ENCODE measurements around the gene CD74. TPM values are rescaled to one million over a fixed set of nuclear protein-coding genes. Genes with fewer than 3 reads are reported as not detected.

The CD74 gene
- total and polyA plus RNA-seq, 2 of the 8 experiments (the other 6 are each of a cell fraction or from before 2014, with no cell fraction given): 45.9 to 61.0 TPM

GRCh38 chr5:150377964-150378694, 34.6 kb downstream of the CD74 start:
- H3K4me2 ChIP-seq (ENCODE audit: insufficient read depth in 1 of 2, low read depth in 2 of 2, low read length in 2 of 2): no peak overlapping the region
- H4K20me1 ChIP-seq (replicated peaks in 1 of 2; ENCODE audit: control insufficient read depth in 1 of 2, insufficient read depth in 2 of 2, low read length in 2 of 2): peaks cover 11 to 12% of the 10 kb centered on the region in 2 experiments
- no peak overlapping the region for H3K27ac ChIP-seq (ENCODE audit: low read depth, low read length)
- no peak overlapping the region for H2AK5ac ChIP-seq (ENCODE audit: low read depth, low read length)
- FAIRE-seq: no peak
- H3K4ac ChIP-seq (replicated peaks; ENCODE audit: insufficient read length, low read depth, low read length): no peak overlapping the region
- H3K79me2 ChIP-seq (ENCODE audit: control insufficient read depth in 1 of 2, insufficient read depth in 2 of 2, low read length in 2 of 2): no peaks in the 10 kb centered on the region
- DNase-seq (ENCODE audit: low read depth in 1 of 2, low spot score in 2 of 2): no peak
- H3K27me3 ChIP-seq (replicated peaks in 1 of 4; ENCODE audit: control insufficient read depth in 3 of 4, extremely low read depth in 1 of 4, insufficient read depth in 3 of 4, low read length in 3 of 4): no peaks in the 10 kb centered on the region
- H3K23me2 ChIP-seq (ENCODE audit: low read depth, low read length): no peaks in the 10 kb centered on the region
- H3K9ac ChIP-seq (replicated peaks in 1 of 4; ENCODE audit: extremely low read depth in 1 of 4, low read depth in 3 of 4, low read length in 3 of 4): no peak overlapping the region
- no peak overlapping the region for H4K5ac ChIP-seq (ENCODE audit: insufficient read length, low read depth, low read length)
- WGBS, 2 experiments (ENCODE audit: extremely low coverage in 1 of 2, insufficient coverage in 1 of 2, insufficient read length in 1 of 2, insufficient replicate concordance in 2 of 2, low coverage in 1 of 2, low lambda C conversion rate in 2 of 2, missing lambda C conversion rate in 1 of 2): 84% methylated on average over 5 of the region's 5 CpGs; no CpG with 5 or more reads in 1 of the 2 experiments
- H2BK12ac ChIP-seq (ENCODE audit: low read depth, low read length): no peak overlapping the region
- no peak overlapping the region for H4K91ac ChIP-seq (replicated peaks; ENCODE audit: insufficient read length, low read length)
- POLR2A ChIA-PET (ENCODE audit: partially characterized antibody): interaction anchor here (0.6 to 32.3 kb wide), 7 partner anchors 9 to 68 kb away, joined by 3 to 455 read pairs (median 4); partner anchors contain the start of gene TCOF1
- H2BK5ac ChIP-seq (ENCODE audit: low read depth, low read length): no peak overlapping the region
- H3K36me3 ChIP-seq (ENCODE audit: control insufficient read depth in 2 of 4, insufficient read depth in 4 of 4, low read length in 3 of 4): peaks cover 69 to 97% (median 91%) of the 10 kb centered on the region in 4 experiments
- no peak overlapping the region for H4K8ac ChIP-seq (ENCODE audit: extremely low read depth, insufficient read depth, low read length)
- no peak overlapping the region for H3K56ac ChIP-seq (replicated peaks; ENCODE audit: insufficient read length, low read depth, low read length)
- no peak overlapping the region for H3K14ac ChIP-seq (ENCODE audit: insufficient read length)
- no peak overlapping the region for H2BK15ac ChIP-seq (ENCODE audit: low read length)
- no peaks in the 10 kb centered on the region for H3K4me1 ChIP-seq (replicated peaks in 1 of 4; ENCODE audit: control insufficient read depth in 3 of 4, insufficient read depth in 4 of 4, low read length in 3 of 4)
- H3K4me3 ChIP-seq (ENCODE audit: extremely low read depth in 1 of 4, insufficient read depth in 2 of 4, low read depth in 3 of 4, low read length in 4 of 4): no peak overlapping the region
- H3K18ac ChIP-seq (ENCODE audit: extremely low read depth, low read length): no peak overlapping the region
- H2BK120ac ChIP-seq (replicated peaks; ENCODE audit: low read depth, low read length): no peak overlapping the region
- CTCF ChIA-PET (ENCODE audit: partially characterized antibody): interaction anchor here (0.6 to 21.5 kb wide), 8 partner anchors 9 to 64 kb away, joined by 3 to 274 read pairs (median 3); no protein-coding TSS in a partner anchor
- H3K9me3 ChIP-seq (ENCODE audit: insufficient read depth in 2 of 2, low read depth in 1 of 2, low read length in 1 of 2): no peaks in the 10 kb centered on the region
- no peak overlapping the region for H2AFZ ChIP-seq (ENCODE audit: low read length)
- no peak overlapping the region for H2BK20ac ChIP-seq (ENCODE audit: low read length)
- H3K79me1 ChIP-seq (ENCODE audit: low read depth, low read length): no peaks in the 10 kb centered on the region
- no peak overlapping the region for H3K23ac ChIP-seq (ENCODE audit: insufficient read length)
- TF ChIP-seq GTF2F1 (IDR thresholded peaks at IDR 0.05; ENCODE audit: borderline replicate concordance, low read depth, low read length): no peak
- TF ChIP-seq TBP (IDR thresholded peaks at IDR 0.05; ENCODE audit: low read depth, low read length): no peak
- no peak for TF ChIP-seq BCL11A (IDR thresholded peaks at IDR 0.05; ENCODE audit: low read depth in 2 of 2, low read length in 2 of 2)
- TF ChIP-seq RFX5 (IDR thresholded peaks at IDR 0.05; ENCODE audit: borderline replicate concordance, low read depth, low read length): no peak
- TF ChIP-seq GABPA (IDR thresholded peaks at IDR 0.05; ENCODE audit: borderline replicate concordance, insufficient read depth, low read length): no peak
- TF ChIP-seq RAD21 (IDR thresholded peaks at IDR 0.05 in 1 of 2, conservative IDR thresholded peaks at IDR 0.05 in 1 of 2; ENCODE audit: low read depth in 2 of 2, low read length in 2 of 2): no peak
- no peak for TF ChIP-seq RNF2 (IDR thresholded peaks at IDR 0.05; ENCODE audit: borderline replicate concordance, low read depth, low read length, missing control alignments, poor library complexity, severe bottlenecking)
- TF ChIP-seq POLR2A (IDR thresholded peaks at IDR 0.05; ENCODE audit: control extremely low read depth in 1 of 2, low read depth in 2 of 2, low read length in 2 of 2): no peak
- TF ChIP-seq USF2 (IDR thresholded peaks at IDR 0.05; ENCODE audit: low read length): no peak
- TF ChIP-seq CHD1 (IDR thresholded peaks at IDR 0.05; ENCODE audit: low read depth, low read length): no peak
- no peak for TF ChIP-seq JUND (IDR thresholded peaks at IDR 0.05; ENCODE audit: low read length)
